ENCODE data around the gene SPAG16.

Gene SPAG16

GRCh38 chr2:214103276-214104001 lies 819.2 kb downstream of the SPAG16 start:
- peak; percentile 72 for DNase-seq

- peak; percentile 15 for DNase-seq
Observed at GRCh38 chr2:214104219-214104618, 820.0 kb downstream of the SPAG16 start.

- DNase-seq: no peak
Observed at GRCh38 chr2:214104967-214105366, 820.7 kb downstream of the SPAG16 start.

- no peak for DNase-seq
Observed at GRCh38 chr2:214107726-214108125, 823.5 kb downstream of the SPAG16 start.

- DNase-seq: no peak
Observed at GRCh38 chr2:214108598-214108997, 824.3 kb downstream of the SPAG16 start.

- DNase-seq: no peak
Observed at GRCh38 chr2:214117054-214117453, 832.8 kb downstream of the SPAG16 start.

- DNase-seq: no peak
Observed at GRCh38 chr2:214126135-214126534, 841.9 kb downstream of the SPAG16 start.

- DNase-seq: no peak
Observed at GRCh38 chr2:214127170-214127569, 842.9 kb downstream of the SPAG16 start.

GRCh38 chr2:214127571-214127970 lies 843.3 kb downstream of the SPAG16 start:
- no peak for DNase-seq

GRCh38 chr2:214128040-214128439 lies 843.8 kb downstream of the SPAG16 start:
- DNase-seq: no peak

GRCh38 chr2:214130114-214130513 lies 845.9 kb downstream of the SPAG16 start:
- DNase-seq: no peak

GRCh38 chr2:214135966-214136365 lies 851.7 kb downstream of the SPAG16 start:
- DNase-seq: no peak

GRCh38 chr2:214138779-214139178 lies 854.5 kb downstream of the SPAG16 start:
- no peak for DNase-seq

GRCh38 chr2:214139630-214140284 lies 855.5 kb downstream of the SPAG16 start:
- no peak for DNase-seq

- DNase-seq: no peak
Observed at GRCh38 chr2:214156971-214157370, 872.7 kb downstream of the SPAG16 start.

- DNase-seq: no peak
Observed at GRCh38 chr2:214158851-214159250, 874.6 kb downstream of the SPAG16 start.

GRCh38 chr2:214169281-214169680 lies 885.0 kb downstream of the SPAG16 start:
- DNase-seq: no peak

- no peak for DNase-seq
Observed at GRCh38 chr2:214169736-214170135, 885.5 kb downstream of the SPAG16 start.

GRCh38 chr2:214174563-214174962 lies 890.3 kb downstream of the SPAG16 start:
- no peak for DNase-seq

- no peak for DNase-seq
Observed at GRCh38 chr2:214180071-214180470, 895.8 kb downstream of the SPAG16 start.

- DNase-seq: no peak
Observed at GRCh38 chr2:214180686-214181085, 896.4 kb downstream of the SPAG16 start.

- no peak for DNase-seq
Observed at GRCh38 chr2:214184461-214184860, 900.2 kb downstream of the SPAG16 start.

- no peak for DNase-seq
Observed at GRCh38 chr2:214185546-214185945, 901.3 kb downstream of the SPAG16 start.

- no peak for DNase-seq
Observed at GRCh38 chr2:214192711-214193110, 908.4 kb downstream of the SPAG16 start.

- DNase-seq: no peak
Observed at GRCh38 chr2:214193943-214194342, 909.7 kb downstream of the SPAG16 start.
